Erythroblast (primary cell): ENCODE data around the gene SNRNP70.

Experiments used
- GATA1 ChIP-seq: IDR thresholded peaks from 2 replicates; pipeline ENCODE4 v1.6.1; 2011; ENCODE audit warnings: low read depth, mild to moderate bottlenecking, control low read depth, low read length, moderate library complexity
- POLR2A ChIP-seq: IDR thresholded peaks from 2 replicates; pipeline ENCODE4 v1.6.1; 2011; ENCODE audit warnings: mild to moderate bottlenecking, low read length

- TF ChIP-seq POLR2A (no peak), GATA1 (no peak)
Measured at GRCh38 chr19:49104229-49104864, 19.1 kb downstream of the SNRNP70 start.
